Mesenchymal stem cell (in vitro differentiated cells and primary cell): ENCODE data around the gene AHCYL2.

ENCODE experiments used
- DNase-seq: peaks from one replicate; pipeline ENCODE4 v3.0.0-alpha.2; 2013
- H2AFZ ChIP-seq: one replicate; pipeline ENCODE4 v1.6.1; 2013; ENCODE audit warnings: low read depth, mild to moderate bottlenecking, control low read depth, inconsistent platforms, low read length, moderate library complexity
- H2AK5ac ChIP-seq: 2 replicates; pipeline ENCODE4 v1.6.1; 2013; ENCODE audit warnings: low read length, moderate library complexity, mild to moderate bottlenecking, inconsistent platforms; ENCODE audit not compliant: severe bottlenecking
- H2BK120ac ChIP-seq: one replicate; pipeline ENCODE4 v1.6.1; 2013; ENCODE audit warnings: low read depth, mild to moderate bottlenecking, inconsistent platforms, low read length, moderate library complexity
- H2BK12ac ChIP-seq, 2 experiments: one replicate each; pipeline ENCODE4 v1.6.1; 2013; ENCODE audit warnings: inconsistent platforms in 2 of 2, low read length in 2 of 2, mild to moderate bottlenecking in 2 of 2, moderate library complexity in 2 of 2, control low read depth in 1 of 2
- H2BK15ac ChIP-seq: one replicate; pipeline ENCODE4 v1.6.1; 2013; ENCODE audit warnings: mild to moderate bottlenecking, low read depth, inconsistent platforms; ENCODE audit not compliant: poor library complexity, severe bottlenecking
- H2BK5ac ChIP-seq: 2 replicates; pipeline ENCODE4 v1.6.1; 2013; ENCODE audit warnings: low read depth, mild to moderate bottlenecking, low read length, control low read depth, inconsistent platforms; ENCODE audit not compliant: poor library complexity, severe bottlenecking
- H3K14ac ChIP-seq, 2 experiments: one replicate each; pipeline ENCODE4 v1.6.1; 2013; ENCODE audit warnings: inconsistent platforms in 2 of 2, low read length in 2 of 2, control low read depth in 1 of 2, mild to moderate bottlenecking in 1 of 2, moderate library complexity in 1 of 2
- H3K18ac ChIP-seq, 2 experiments: one replicate each; pipeline ENCODE4 v1.6.1; 2013; ENCODE audit warnings: inconsistent platforms in 2 of 2, low read length in 2 of 2, control low read depth in 1 of 2, low read depth in 1 of 2, mild to moderate bottlenecking in 1 of 2
- H3K23ac ChIP-seq, 2 experiments: one replicate each; pipeline ENCODE4 v1.6.1; 2013; ENCODE audit warnings: inconsistent platforms in 2 of 2, low read length in 2 of 2, mild to moderate bottlenecking in 2 of 2, moderate library complexity in 2 of 2, control low read depth in 1 of 2
- H3K27ac ChIP-seq: 2 replicates; pipeline ENCODE4 v1.5.1; 2013; ENCODE audit warnings: mild to moderate bottlenecking, moderate library complexity, low read length, control low read depth, inconsistent platforms; ENCODE audit not compliant: poor library complexity, severe bottlenecking
- H3K27me3 ChIP-seq, 2 experiments: 2 replicates each; pipeline versions ENCODE4 v1.6.1 to v1.7.0; 2013; ENCODE audit warnings: low read length in 2 of 2, mild to moderate bottlenecking in 2 of 2, moderate library complexity in 2 of 2, control low read depth in 1 of 2, inconsistent platforms in 1 of 2; ENCODE audit not compliant: control insufficient read depth in 1 of 2, insufficient read depth in 1 of 2
- H3K36me3 ChIP-seq, 2 experiments: 2 replicates each; pipeline versions ENCODE4 v1.6.1 to v1.7.0; 2013; ENCODE audit warnings: low read length in 2 of 2, control low read depth in 1 of 2, inconsistent platforms in 1 of 2, low read depth in 1 of 2, mild to moderate bottlenecking in 1 of 2; ENCODE audit not compliant: insufficient read depth in 2 of 2, control insufficient read depth in 1 of 2
- H3K4ac ChIP-seq, 2 experiments: one replicate each; pipeline ENCODE4 v1.6.1; 2013; ENCODE audit warnings: inconsistent platforms in 2 of 2, low read length in 2 of 2, mild to moderate bottlenecking in 2 of 2, moderate library complexity in 2 of 2, control low read depth in 1 of 2, low read depth in 1 of 2
- H3K4me1 ChIP-seq: 2 replicates; pipeline ENCODE4 v1.6.1; 2013; ENCODE audit warnings: low read depth, low read length, control low read depth; ENCODE audit not compliant: control insufficient read depth, insufficient read depth
- H3K4me2 ChIP-seq: 2 replicates; pipeline ENCODE4 v1.6.1; 2013; ENCODE audit warnings: low read length, mild to moderate bottlenecking, inconsistent platforms; ENCODE audit not compliant: poor library complexity, severe bottlenecking
- H3K4me3 ChIP-seq, 2 experiments: 2 replicates each; pipeline versions ENCODE4 v1.5.1 to v1.7.0; 2013; ENCODE audit warnings: low read length in 2 of 2, mild to moderate bottlenecking in 2 of 2, control low read depth in 1 of 2, low read depth in 1 of 2; ENCODE audit not compliant: insufficient read depth in 1 of 2
- H3K79me1 ChIP-seq: replicated peaks from 2 replicates; pipeline ENCODE4 v1.6.1; 2013; ENCODE audit warnings: mild to moderate bottlenecking, control low read depth, low read length, inconsistent platforms; ENCODE audit not compliant: poor library complexity, severe bottlenecking
- H3K9ac ChIP-seq: 2 replicates; pipeline ENCODE4 v1.7.0; 2013; ENCODE audit warnings: mild to moderate bottlenecking, low read length, moderate library complexity
- H3K9me3 ChIP-seq: 2 replicates; pipeline ENCODE4 v1.7.0; 2013; ENCODE audit warnings: mild to moderate bottlenecking, low read length; ENCODE audit not compliant: control insufficient read depth
- H4K8ac ChIP-seq: one replicate; pipeline ENCODE4 v1.6.1; 2013; ENCODE audit warnings: inconsistent platforms, mild to moderate bottlenecking, low read length, moderate library complexity
- H4K91ac ChIP-seq: one replicate; pipeline ENCODE4 v1.6.1; 2013; ENCODE audit warnings: mild to moderate bottlenecking, low read length, inconsistent platforms
- WGBS: methylation state at CpG from one replicate; pipeline ENCODE4 v1.1.7; 2013; ENCODE audit warnings: mixed read lengths; 5-methylcytosine and 5-hydroxymethylcytosine counted together

The AHCYL2 gene

GRCh38 chr7:129266181-129266580 is 41.4 kb downstream of the AHCYL2 start:
- no peak overlapping the region for H3K4me3 ChIP-seq
- no peak overlapping the region for H3K4me2 ChIP-seq
- H3K79me1 ChIP-seq = peaks cover 10% of the 10 kb centered on the region
- H3K14ac ChIP-seq = no peak overlapping the region
- 88% methylated on average over 3 of the region's 6 CpGs for WGBS
- no peak overlapping the region for H3K9ac ChIP-seq
- no peaks in the 10 kb centered on the region for H3K36me3 ChIP-seq
- H3K27ac ChIP-seq = no peak overlapping the region
- no peak overlapping the region for H2BK15ac ChIP-seq
- H4K8ac ChIP-seq = no peak overlapping the region
- DNase-seq = no peak
- H3K4ac ChIP-seq = no peak overlapping the region
- no peak overlapping the region for H4K91ac ChIP-seq
- H3K27me3 ChIP-seq = no peaks in the 10 kb centered on the region
- H3K23ac ChIP-seq = no peak overlapping the region
- H2BK120ac ChIP-seq = no peak overlapping the region
- H2AFZ ChIP-seq = no peak overlapping the region
- H3K18ac ChIP-seq = no peak overlapping the region
- no peak overlapping the region for H2BK12ac ChIP-seq
- H2BK5ac ChIP-seq = no peak overlapping the region
- H3K4me1 ChIP-seq = peaks cover 1% of the 10 kb centered on the region
- H3K9me3 ChIP-seq = no peaks in the 10 kb centered on the region
- no peak overlapping the region for H2AK5ac ChIP-seq

- Histone ChIP-seq H2AFZ (no peak overlapping the region), H3K4ac (no peak overlapping the region), H2AK5ac (no peak overlapping the region), H2BK120ac (no peak overlapping the region), H4K91ac (no peak overlapping the region), H3K9me3 (peaks cover 9% of the 10 kb centered on the region), H3K27ac (no peak overlapping the region), H3K4me3 (no peak overlapping the region), H2BK5ac (no peak overlapping the region), H3K4me1 (no peaks in the 10 kb centered on the region), H3K79me1 (peaks cover 12% of the 10 kb centered on the region), H3K23ac (no peak overlapping the region), H2BK12ac (no peak overlapping the region), H3K14ac (no peak overlapping the region), H3K9ac (no peak overlapping the region), H4K8ac (no peak overlapping the region), H3K27me3 (no peaks in the 10 kb centered on the region), H3K18ac (no peak overlapping the region), H3K4me2 (no peak overlapping the region), H3K36me3 (peaks cover 0 to 4% of the 10 kb centered on the region in 2 experiments), H2BK15ac (no peak overlapping the region)
- DNase-seq = no peak
- 100% methylated on average over 2 of the region's 3 CpGs for WGBS
These were observed 45.2 kb downstream of the AHCYL2 start for GRCh38 chr7:129270077-129270476.

- Histone ChIP-seq H2AFZ (no peak overlapping the region), H2BK12ac (no peak overlapping the region), H4K91ac (no peak overlapping the region), H3K23ac (no peak overlapping the region), H4K8ac (no peak overlapping the region), H2BK15ac (no peak overlapping the region), H2AK5ac (no peak overlapping the region), H3K4me3 (no peak overlapping the region), H3K14ac (no peak overlapping the region), H3K18ac (no peak overlapping the region), H3K9me3 (peaks cover 9% of the 10 kb centered on the region), H3K27ac (no peak overlapping the region), H3K4ac (no peak overlapping the region), H2BK5ac (no peak overlapping the region), H3K9ac (no peak overlapping the region), H3K79me1 (peaks cover 8% of the 10 kb centered on the region), H3K36me3 (peaks cover 0 to 4% of the 10 kb centered on the region in 2 experiments), H3K4me2 (no peak overlapping the region), H3K27me3 (no peaks in the 10 kb centered on the region), H2BK120ac (no peak overlapping the region), H3K4me1 (no peaks in the 10 kb centered on the region)
- 64% methylated on average over 3 of the region's 5 CpGs for WGBS
- DNase-seq = peak; percentile 61
These were observed 46.9 kb downstream of the AHCYL2 start for GRCh38 chr7:129271500-129272355.

- H3K18ac ChIP-seq = no peak overlapping the region
- H2AFZ ChIP-seq = no peak overlapping the region
- H3K9me3 ChIP-seq = peaks cover 9% of the 10 kb centered on the region
- DNase-seq = no peak
- no peak overlapping the region for H3K9ac ChIP-seq
- no peaks in the 10 kb centered on the region for H3K27me3 ChIP-seq
- H3K4me3 ChIP-seq = no peak overlapping the region
- peaks cover 8% of the 10 kb centered on the region for H3K79me1 ChIP-seq
- no peak overlapping the region for H3K4ac ChIP-seq
- peaks cover 0 to 4% of the 10 kb centered on the region in 2 experiments for H3K36me3 ChIP-seq
- no peak overlapping the region for H3K27ac ChIP-seq
- H4K91ac ChIP-seq = no peak overlapping the region
- no peak overlapping the region for H2BK5ac ChIP-seq
- H3K23ac ChIP-seq = no peak overlapping the region
- no peak overlapping the region for H3K14ac ChIP-seq
- no peak overlapping the region for H2BK120ac ChIP-seq
- no peak overlapping the region for H2BK12ac ChIP-seq
- H2AK5ac ChIP-seq = no peak overlapping the region
- H3K4me1 ChIP-seq = no peaks in the 10 kb centered on the region
- H2BK15ac ChIP-seq = no peak overlapping the region
- no peak overlapping the region for H4K8ac ChIP-seq
- H3K4me2 ChIP-seq = no peak overlapping the region
These were observed 49.1 kb downstream of the AHCYL2 start for GRCh38 chr7:129273936-129274335.
